ENCODE data around the gene KRT81.

- TF ChIP-seq, protein P1, sequence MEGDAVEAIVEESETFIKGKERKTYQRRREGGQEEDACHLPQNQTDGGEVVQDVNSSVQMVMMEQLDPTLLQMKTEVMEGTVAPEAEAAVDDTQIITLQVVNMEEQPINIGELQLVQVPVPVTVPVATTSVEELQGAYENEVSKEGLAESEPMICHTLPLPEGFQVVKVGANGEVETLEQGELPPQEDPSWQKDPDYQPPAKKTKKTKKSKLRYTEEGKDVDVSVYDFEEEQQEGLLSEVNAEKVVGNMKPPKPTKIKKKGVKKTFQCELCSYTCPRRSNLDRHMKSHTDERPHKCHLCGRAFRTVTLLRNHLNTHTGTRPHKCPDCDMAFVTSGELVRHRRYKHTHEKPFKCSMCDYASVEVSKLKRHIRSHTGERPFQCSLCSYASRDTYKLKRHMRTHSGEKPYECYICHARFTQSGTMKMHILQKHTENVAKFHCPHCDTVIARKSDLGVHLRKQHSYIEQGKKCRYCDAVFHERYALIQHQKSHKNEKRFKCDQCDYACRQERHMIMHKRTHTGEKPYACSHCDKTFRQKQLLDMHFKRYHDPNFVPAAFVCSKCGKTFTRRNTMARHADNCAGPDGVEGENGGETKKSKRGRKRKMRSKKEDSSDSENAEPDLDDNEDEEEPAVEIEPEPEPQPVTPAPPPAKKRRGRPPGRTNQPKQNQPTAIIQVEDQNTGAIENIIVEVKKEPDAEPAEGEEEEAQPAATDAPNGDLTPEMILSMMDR (conservative IDR thresholded peaks at IDR 0.05) = no peak
- TF ChIP-seq ZFX (IDR thresholded peaks at IDR 0.05) = no peak
These were observed 9.7 kb upstream of the KRT81 start for GRCh38 chr12:52300796-52301691.

All from C4-2B (cell line).